Gastrocnemius medialis (tissue), 4 donors: Measurements from ENCODE around the gene MRGPRD. TPM values are rescaled to one million over a fixed set of nuclear protein-coding genes. Genes with fewer than 3 reads are reported as not detected.

Experiments
- ATAC-seq, 2 donors: fragments of 150-250 bp; one replicate each; pipeline ENCODE4 v1.9.1; 2016
- DNase-seq, 2 donors: peaks; one replicate each; pipeline ENCODE4 v3.0.0-alpha.2; 2019
- H3K27ac ChIP-seq, 4 donors: fragments of 200-600 bp; sonication (generic); 1 replicate in 1 of 4; 2 replicates in 3 of 4; pipeline ENCODE4 v1.5.1; 2016 to 2018; ENCODE audit warnings: mild to moderate bottlenecking in 2 of 4, moderate library complexity in 1 of 4
- H3K27me3 ChIP-seq, 3 donors: fragments of 200-600 bp; sonication (generic) in 2 of 3; 1 replicate in 1 of 3; 2 replicates in 2 of 3; pipeline versions ENCODE4 v1.5.1 to v1.6.0; 2016 to 2019; ENCODE audit warnings: mild to moderate bottlenecking in 1 of 3, moderate library complexity in 1 of 3
- H3K36me3 ChIP-seq, 2 donors: fragments of 200-600 bp; sonication (generic) in 1 of 2; one replicate each; pipeline ENCODE4 v1.5.1; 2017 to 2018
- H3K4me1 ChIP-seq, 2 donors: fragments of 200-600 bp; sonication (generic) in 1 of 2; one replicate each; pipeline ENCODE4 v1.5.1; 2016 to 2017; ENCODE audit warnings: mild to moderate bottlenecking in 2 of 2
- H3K4me3 ChIP-seq, 4 donors: fragments of 200-600 bp; sonication (generic) in 3 of 4; 1 replicate in 1 of 4; 2 replicates in 3 of 4; pipeline ENCODE4 v1.5.1; 2016 to 2019; ENCODE audit warnings: mild to moderate bottlenecking in 2 of 4
- H3K9me3 ChIP-seq, 3 donors: fragments of 200-600 bp; sonication (generic) in 2 of 3; 1 replicate in 1 of 3; 2 replicates in 2 of 3; pipeline ENCODE4 v1.5.1; 2016 to 2019
- CTCF ChIP-seq, 5 experiments: fragments of 450-650 bp in 3 of 5; fragments of 200-600 bp in 2 of 5; sonication (generic) in 2 of 5; IDR thresholded peaks in 4 of 5; conservative IDR thresholded peaks in 1 of 5; 1 replicate in 4 of 5; 2 replicates in 1 of 5; pipeline ENCODE4 v1.5.1; 2016 to 2019; ENCODE audit warnings: antibody characterized with exemption in 5 of 5, mild to moderate bottlenecking in 3 of 5, moderate library complexity in 3 of 5
- POLR2A ChIP-seq, 2 donors: fragments of 450-650 bp; IDR thresholded peaks; one replicate each; pipeline ENCODE4 v1.6.1; 2017; ENCODE audit warnings: antibody characterized with exemption in 2 of 2, mild to moderate bottlenecking in 2 of 2, moderate library complexity in 2 of 2
- in situ Hi-C, 4 donors: fragments of 200-750 bp; cut with MboI; loops; one replicate each; pipeline versions ENCODE4 v1.15.0 to v1.8.0; 2017; ENCODE audit warnings: low sequenced_read_pairs in 4 of 4
- intact Hi-C: fragments of 100-400 bp; cut with DNase I; formaldehyde crosslinking; loops from one replicate; pipeline ENCODE4 v1.15.1; 2023; ENCODE audit warnings: low total_unique reads
- total RNA-seq, 4 donors: library from RNA; depleted of rRNA; stranded (reverse); fragments of >200 nt; gene quantifications; one replicate each; pipeline versions ENCODE4 v1.1.0 to v1.2.3, GENCODE V29; 2016

MRGPRD gene
- total RNA-seq, 4 donors from 2014 or later, result not detected

DNA sequence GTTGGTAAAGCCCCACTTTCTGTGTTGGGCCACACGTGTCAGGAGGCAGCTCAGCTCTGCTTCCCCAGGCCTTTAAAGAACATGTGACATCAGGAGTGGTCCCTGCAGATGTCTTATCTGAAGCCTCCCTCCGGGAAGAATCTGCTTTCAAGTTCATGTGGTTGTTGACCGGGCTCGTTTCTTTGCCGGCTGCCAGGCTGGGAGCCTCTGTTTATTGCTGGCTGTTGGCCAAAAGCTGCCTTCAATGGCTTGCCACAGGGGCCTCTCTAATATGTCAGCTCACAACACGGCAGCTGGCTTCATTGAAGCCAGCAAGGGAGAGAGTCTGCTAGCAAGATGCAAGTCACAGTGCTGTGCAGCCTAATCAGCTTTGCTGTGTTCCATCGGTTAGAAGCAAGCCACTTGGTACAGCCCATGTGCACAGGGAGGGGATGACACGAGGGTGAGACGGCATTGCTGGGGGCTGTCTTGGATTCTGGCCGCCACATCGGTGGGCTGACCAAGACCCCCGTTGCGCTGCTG lies 17.7 kb upstream of the MRGPRD start:
- Histone ChIP-seq H3K36me3 (no peaks in the 10 kb centered on the region), H3K27ac (peak overlapping the region in 1 of 4 donors; percentile 48), H3K4me1 (no peaks in the 10 kb centered on the region), H3K4me3 (no peak overlapping the region), H3K27me3 (peaks cover 3 to 14% (median 13%) of the 10 kb centered on the region in 3 donors), H3K9me3 (no peaks in the 10 kb centered on the region)
- DNase-seq (no peak), ATAC-seq (no peak)
- in situ Hi-C loops, result no loop called here
- intact Hi-C loops, result no loop called here
- TF ChIP-seq CTCF (IDR thresholded peaks at IDR 0.05 in 4 of 5, conservative IDR thresholded peaks at IDR 0.05 in 1 of 5) (no peak), POLR2A (IDR thresholded peaks at IDR 0.05) (no peak)

GRCh38 chr11:68997995-68998348 lies 17.2 kb upstream of the MRGPRD start:
- in situ Hi-C loops (no loop called here), intact Hi-C loops (no loop called here)
- no peak for DNase-seq
- Histone ChIP-seq H3K4me1 (no peaks in the 10 kb centered on the region), H3K27ac (no peak overlapping the region), H3K9me3 (no peaks in the 10 kb centered on the region), H3K36me3 (no peaks in the 10 kb centered on the region), H3K27me3 (peaks cover 3 to 14% (median 14%) of the 10 kb centered on the region in 3 donors), H3K4me3 (no peak overlapping the region)
- no peak for ATAC-seq
- TF ChIP-seq CTCF (IDR thresholded peaks at IDR 0.05 in 4 of 5, conservative IDR thresholded peaks at IDR 0.05 in 1 of 5) (no peak), POLR2A (IDR thresholded peaks at IDR 0.05) (no peak)

GRCh38 chr11:68997124-68997994 lies 16.6 kb upstream of the MRGPRD start:
- TF ChIP-seq POLR2A (IDR thresholded peaks at IDR 0.05) (no peak), CTCF (IDR thresholded peaks at IDR 0.05 in 4 of 5, conservative IDR thresholded peaks at IDR 0.05 in 1 of 5) (no peak)
- DNase-seq (no peak), ATAC-seq (no peak)
- intact Hi-C loops, result no loop called here
- Histone ChIP-seq H3K4me3 (no peak overlapping the region), H3K4me1 (no peaks in the 10 kb centered on the region), H3K27ac (no peak overlapping the region), H3K27me3 (peaks cover 3 to 14% (median 10%) of the 10 kb centered on the region in 3 donors), H3K36me3 (no peaks in the 10 kb centered on the region), H3K9me3 (no peaks in the 10 kb centered on the region)
- in situ Hi-C loops, result no loop called here

GRCh38 chr11:68996376-68997123 lies 15.8 kb upstream of the MRGPRD start:
- Histone ChIP-seq H3K27me3 (peaks cover 3 to 14% (median 10%) of the 10 kb centered on the region in 3 donors), H3K9me3 (no peaks in the 10 kb centered on the region), H3K4me1 (no peaks in the 10 kb centered on the region), H3K27ac (no peak overlapping the region), H3K4me3 (no peak overlapping the region), H3K36me3 (no peaks in the 10 kb centered on the region)
- ATAC-seq (no peak), DNase-seq (no peak)
- intact Hi-C loops, result no loop called here
- TF ChIP-seq CTCF (IDR thresholded peaks at IDR 0.05 in 4 of 5, conservative IDR thresholded peaks at IDR 0.05 in 1 of 5) (no peak), POLR2A (IDR thresholded peaks at IDR 0.05) (no peak)
- in situ Hi-C loops, result no loop called here
